Activated CD4-positive, alpha-beta T cell treated with anti-CD3 and anti-CD28 coated beads, Interleukin-2, amount 10 ng/mL, durations not matched to agents 24 days and 14 days (primary cell): ENCODE results near the gene CMSS1. TPM values are rescaled to one million over a fixed set of nuclear protein-coding genes. Genes with fewer than 3 reads are reported as not detected.
"Not testable (repeated sequence)": the region's sequence is repeated elsewhere in the genome, so short reads cannot be mapped to it uniquely, and the experiment has no call there.

ENCODE experiments used
- DNase-seq: peaks from one replicate; pipeline ENCODE4 v3.0.0; 2022
- H3K27ac Mint-ChIP-seq: one replicate; pipeline ENCODE4 v1.8.0; 2022; ENCODE audit warnings: mild to moderate bottlenecking, mixed read lengths
- H3K27me3 Mint-ChIP-seq: one replicate; pipeline ENCODE4 v1.8.0; 2022; ENCODE audit warnings: mixed read lengths
- H3K36me3 Mint-ChIP-seq: one replicate; pipeline ENCODE4 v1.8.0; 2022; ENCODE audit warnings: low read depth, mild to moderate bottlenecking, mixed read lengths
- H3K4me1 Mint-ChIP-seq: one replicate; pipeline ENCODE4 v1.8.0; 2021; ENCODE audit warnings: mixed read lengths
- H3K4me3 Mint-ChIP-seq: one replicate; pipeline ENCODE4 v1.8.0; 2022; ENCODE audit warnings: mild to moderate bottlenecking, moderate library complexity, mixed read lengths
- H3K9me3 Mint-ChIP-seq: one replicate; pipeline ENCODE4 v1.8.0; 2021; ENCODE audit warnings: mixed read lengths
- intact Hi-C: fragments of 100-400 bp; cut with micrococcal nuclease; formaldehyde crosslinking; loops from one replicate; pipeline ENCODE4 v1.15.1; 2023
- total RNA-seq: library from RNA; stranded (reverse); gene quantifications from 2 replicates; pipeline ENCODE4 v1.2.3, GENCODE V29; 2022

Gene CMSS1
- total RNA-seq, 1 donor from 2014 or later, result 126 TPM

DNA sequence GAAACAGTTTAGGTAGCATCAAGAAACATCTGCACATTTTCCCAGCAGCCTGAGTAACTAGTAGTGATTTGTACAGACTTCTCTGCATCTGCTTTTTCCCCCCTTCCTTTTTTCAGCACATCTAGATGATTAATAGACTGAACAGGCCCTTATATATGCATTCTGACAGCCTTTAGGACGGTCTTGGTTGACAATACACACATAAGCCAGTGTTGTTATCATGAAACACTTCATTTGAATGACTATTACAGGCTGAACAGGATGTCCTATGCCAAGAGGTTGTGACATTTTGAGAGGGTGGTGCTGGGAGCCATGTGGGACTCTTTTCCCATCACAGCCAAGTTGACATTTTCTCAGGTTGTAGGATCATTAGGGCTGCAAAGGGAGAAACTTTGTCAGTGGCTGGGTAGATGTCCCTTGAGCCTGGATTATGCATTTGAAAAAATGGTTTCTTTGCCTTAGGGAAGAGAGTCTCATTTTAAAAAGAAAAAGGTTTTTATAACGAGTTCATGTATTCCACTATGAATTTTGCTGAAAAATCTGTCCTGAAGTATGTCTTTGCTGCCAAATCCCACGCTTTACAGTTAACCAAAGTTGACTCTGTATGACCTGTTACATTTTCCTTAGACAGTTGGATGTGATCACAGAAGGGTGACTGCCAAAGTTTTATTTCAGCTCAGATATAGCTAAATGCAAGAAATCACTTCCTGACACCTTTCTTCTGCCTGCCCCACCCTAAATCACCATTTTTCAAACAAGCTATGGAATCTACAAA, 223.0 kb downstream of the CMSS1 start:
- no peak overlapping the region for H3K4me3 Mint-ChIP-seq
- no peak overlapping the region for H3K27ac Mint-ChIP-seq
- no peaks in the 10 kb centered on the region for H3K9me3 Mint-ChIP-seq
- H3K36me3 Mint-ChIP-seq, result no peaks in the 10 kb centered on the region
- peaks cover 4% of the 10 kb centered on the region for H3K4me1 Mint-ChIP-seq
- H3K27me3 Mint-ChIP-seq, result no peaks in the 10 kb centered on the region
- intact Hi-C loops, result no loop called here
- DNase-seq, result no peak

DNA sequence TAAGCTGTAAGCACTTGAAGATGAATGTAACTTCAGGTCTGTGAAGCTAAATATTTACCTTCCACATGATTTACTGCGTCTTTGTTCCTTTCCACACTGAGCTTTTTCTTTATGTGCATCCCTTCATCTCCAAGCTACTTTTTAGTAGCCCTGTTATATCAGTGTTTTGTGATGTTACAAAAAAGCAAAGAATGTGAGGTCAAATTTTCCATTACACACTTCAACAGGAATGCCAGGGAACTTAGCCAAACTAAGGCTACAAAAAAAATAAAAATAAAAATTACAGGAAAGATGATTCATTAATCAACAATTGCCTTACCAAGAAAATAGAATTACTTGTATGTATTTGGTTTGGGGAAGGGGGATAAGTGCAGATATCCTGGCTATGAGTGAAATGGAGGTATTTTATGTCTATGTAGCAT, 223.7 kb downstream of the CMSS1 start:
- H3K27ac Mint-ChIP-seq, result no peak overlapping the region
- intact Hi-C loops, result no loop called here
- H3K4me3 Mint-ChIP-seq, result no peak overlapping the region
- H3K36me3 Mint-ChIP-seq, result no peaks in the 10 kb centered on the region
- DNase-seq, result no peak
- H3K27me3 Mint-ChIP-seq, result peaks cover 1% of the 10 kb centered on the region
- peaks cover 5% of the 10 kb centered on the region for H3K4me1 Mint-ChIP-seq
- H3K9me3 Mint-ChIP-seq, result no peaks in the 10 kb centered on the region

GRCh38 chr3:100042166-100042981, 224.7 kb downstream of the CMSS1 start:
- no peak overlapping the region for H3K4me3 Mint-ChIP-seq
- peaks cover 1% of the 10 kb centered on the region for H3K27me3 Mint-ChIP-seq
- no peaks in the 10 kb centered on the region for H3K36me3 Mint-ChIP-seq
- DNase-seq, result no peak
- H3K27ac Mint-ChIP-seq, result no peak overlapping the region
- no peaks in the 10 kb centered on the region for H3K9me3 Mint-ChIP-seq
- H3K4me1 Mint-ChIP-seq, result peaks cover 8% of the 10 kb centered on the region
- intact Hi-C loops, result no loop called here

GRCh38 chr3:100043271-100043670, 225.6 kb downstream of the CMSS1 start:
- Mint-ChIP-seq H3K4me1 (peaks cover 13% of the 10 kb centered on the region), H3K36me3 (no peaks in the 10 kb centered on the region), H3K27ac (no peak overlapping the region), H3K9me3 (no peaks in the 10 kb centered on the region), H3K27me3 (peaks cover 1% of the 10 kb centered on the region), H3K4me3 (no peak overlapping the region)
- no peak for DNase-seq
- intact Hi-C loops, result no loop called here

GRCh38 chr3:100044369-100044768, 226.7 kb downstream of the CMSS1 start:
- no peak overlapping the region for H3K27ac Mint-ChIP-seq
- H3K4me3 Mint-ChIP-seq, result no peak overlapping the region
- DNase-seq, result no peak
- H3K36me3 Mint-ChIP-seq, result no peaks in the 10 kb centered on the region
- peaks cover 1% of the 10 kb centered on the region for H3K27me3 Mint-ChIP-seq
- no peaks in the 10 kb centered on the region for H3K9me3 Mint-ChIP-seq
- H3K4me1 Mint-ChIP-seq, result peaks cover 11% of the 10 kb centered on the region
- intact Hi-C loops, result no loop called here

DNA sequence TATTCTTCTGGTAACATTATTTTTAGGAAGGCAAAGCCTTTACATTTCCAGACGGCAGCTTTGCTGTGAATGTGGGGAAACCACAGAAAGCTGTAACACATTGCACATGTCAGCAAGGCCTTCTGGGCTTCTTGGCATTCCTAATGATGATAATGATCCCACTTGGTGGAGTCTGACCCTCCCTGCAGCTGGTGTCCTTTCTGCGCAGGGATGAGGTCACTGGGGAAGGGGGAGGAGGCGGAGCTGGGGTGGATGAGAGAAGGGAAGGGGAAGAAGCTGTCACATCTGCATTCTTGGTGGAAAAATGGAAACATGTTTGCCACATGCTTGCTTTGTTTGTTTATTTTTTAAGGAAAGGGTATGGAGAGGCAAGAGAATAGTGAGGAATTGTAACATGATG, 228.0 kb downstream of the CMSS1 start:
- no peak for DNase-seq

GRCh38 chr3:100046986-100047385, 229.3 kb downstream of the CMSS1 start:
- H3K9me3 Mint-ChIP-seq, result no peaks in the 10 kb centered on the region
- H3K4me3 Mint-ChIP-seq, result no peak overlapping the region
- H3K4me1 Mint-ChIP-seq, result peaks cover 9% of the 10 kb centered on the region
- intact Hi-C loops, result no loop called here
- H3K27me3 Mint-ChIP-seq, result peaks cover 1% of the 10 kb centered on the region
- no peaks in the 10 kb centered on the region for H3K36me3 Mint-ChIP-seq
- no peak overlapping the region for H3K27ac Mint-ChIP-seq
- no peak for DNase-seq

More for the DNA sequence above, 228.0 kb downstream of the CMSS1 start:
- Mint-ChIP-seq H3K9me3 (no peaks in the 10 kb centered on the region), H3K27ac (no peak overlapping the region), H3K36me3 (no peaks in the 10 kb centered on the region), H3K4me1 (peaks cover 11% of the 10 kb centered on the region), H3K27me3 (peaks cover 1% of the 10 kb centered on the region), H3K4me3 (no peak overlapping the region)
- intact Hi-C loops, result no loop called here

- no peak overlapping the region for H3K4me3 Mint-ChIP-seq
- peaks cover 9% of the 10 kb centered on the region for H3K4me1 Mint-ChIP-seq
- no peak for DNase-seq
- peaks cover 1% of the 10 kb centered on the region for H3K27me3 Mint-ChIP-seq
- H3K36me3 Mint-ChIP-seq, result no peaks in the 10 kb centered on the region
- H3K9me3 Mint-ChIP-seq, result no peaks in the 10 kb centered on the region
- H3K27ac Mint-ChIP-seq, result no peak overlapping the region
- intact Hi-C loops, result no loop called here
Measured at GRCh38 chr3:100047455-100048141, 229.9 kb downstream of the CMSS1 start.

DNA sequence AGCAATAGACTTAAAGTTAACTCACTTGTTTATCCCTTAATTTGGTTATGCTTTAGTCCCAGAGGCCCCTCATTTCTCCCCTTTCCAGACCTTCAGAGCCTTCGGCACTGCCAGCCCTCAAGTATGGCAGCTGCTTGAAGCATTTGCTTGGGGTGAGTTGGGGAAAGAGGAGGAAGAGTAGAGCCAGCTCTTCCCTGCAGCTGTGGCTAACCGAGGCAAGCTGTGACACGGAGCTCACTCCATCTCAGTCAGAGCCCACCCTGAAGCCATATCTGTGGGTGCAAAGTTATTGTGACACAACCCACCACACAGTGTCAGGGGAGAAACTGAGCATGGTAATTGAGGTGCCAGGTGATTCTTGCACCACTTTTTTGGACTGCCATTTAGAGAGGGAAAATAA, 230.6 kb downstream of the CMSS1 start:
- H3K9me3 Mint-ChIP-seq, result no peaks in the 10 kb centered on the region
- DNase-seq, result no peak
- peaks cover 9% of the 10 kb centered on the region for H3K4me1 Mint-ChIP-seq
- H3K27me3 Mint-ChIP-seq, result peaks cover 1% of the 10 kb centered on the region
- no peak overlapping the region for H3K4me3 Mint-ChIP-seq
- intact Hi-C loops, result no loop called here
- no peaks in the 10 kb centered on the region for H3K36me3 Mint-ChIP-seq
- H3K27ac Mint-ChIP-seq, result no peak overlapping the region

- H3K4me3 Mint-ChIP-seq, result not testable (repeated sequence)
Measured at GRCh38 chr3:100051513-100051912, 233.9 kb downstream of the CMSS1 start.

DNA sequence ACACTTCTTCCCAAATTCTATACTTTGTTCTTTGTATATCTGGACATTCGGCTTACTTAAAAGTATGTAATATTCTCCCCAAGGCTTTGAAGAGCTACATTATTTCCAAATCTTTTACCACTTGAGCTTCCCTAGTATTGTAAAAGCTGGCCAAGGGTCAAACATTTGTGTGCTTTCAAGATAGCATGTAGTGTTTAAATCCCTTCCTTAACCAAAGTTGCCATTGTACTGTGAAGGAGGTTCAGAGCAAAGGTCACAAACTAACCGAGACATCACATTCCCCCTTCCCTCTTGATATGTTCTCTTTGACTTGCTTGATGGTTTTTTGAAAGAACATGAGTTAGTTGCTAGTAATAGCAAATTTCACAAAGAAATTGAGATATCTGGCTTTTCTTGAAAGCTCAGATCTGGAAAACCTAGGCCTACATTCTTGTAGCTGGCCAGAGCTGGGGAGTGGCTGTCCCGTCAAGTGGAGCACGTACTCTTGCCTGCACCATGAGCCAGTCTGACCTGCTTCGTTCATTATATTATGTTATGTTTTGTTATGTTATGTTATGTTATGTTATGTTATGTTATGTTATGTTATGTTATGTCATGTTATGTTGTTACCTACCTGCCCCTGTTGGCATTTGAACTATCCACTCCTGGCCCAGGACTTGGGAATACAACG, 236.4 kb downstream of the CMSS1 start:
- Mint-ChIP-seq H3K36me3 (no peaks in the 10 kb centered on the region), H3K27ac (no peak overlapping the region), H3K9me3 (no peaks in the 10 kb centered on the region), H3K4me1 (no peaks in the 10 kb centered on the region), H3K27me3 (no peaks in the 10 kb centered on the region), H3K4me3 (no peak overlapping the region)
- no peak for DNase-seq
- intact Hi-C loops, result no loop called here

More at GRCh38 chr3:100051513-100051912, 233.9 kb downstream of the CMSS1 start:
- DNase-seq, H3K9me3 Mint-ChIP-seq, H3K4me1 Mint-ChIP-seq, intact Hi-C loops, H3K27ac Mint-ChIP-seq, H3K36me3 Mint-ChIP-seq, H3K27me3 Mint-ChIP-seq: not testable (repeated sequence)

GRCh38 chr3:100057716-100058575, 240.3 kb downstream of the CMSS1 start:
- Mint-ChIP-seq H3K27me3 (no peaks in the 10 kb centered on the region), H3K4me3 (no peak overlapping the region), H3K27ac (no peak overlapping the region), H3K9me3 (no peaks in the 10 kb centered on the region), H3K36me3 (no peaks in the 10 kb centered on the region), H3K4me1 (peaks cover 3% of the 10 kb centered on the region)
- DNase-seq, result peak; percentile 42
- intact Hi-C loops, result no loop called here

GRCh38 chr3:100059472-100059871, 241.8 kb downstream of the CMSS1 start:
- Mint-ChIP-seq H3K36me3 (no peaks in the 10 kb centered on the region), H3K9me3 (no peaks in the 10 kb centered on the region), H3K4me3 (no peak overlapping the region), H3K4me1 (peaks cover 9% of the 10 kb centered on the region), H3K27me3 (no peaks in the 10 kb centered on the region), H3K27ac (no peak overlapping the region)
- DNase-seq, result peak; percentile 34
- intact Hi-C loops, result no loop called here
